Cerebellar cortex (tissue), 1 donor: ENCODE measurements around the gene ZFYVE28.

Experiments
- DNase-seq: peaks from one replicate; pipeline ENCODE4 v3.0.0-alpha.2; 2015; ENCODE audit warnings: low spot score

The ZFYVE28 gene

DNA sequence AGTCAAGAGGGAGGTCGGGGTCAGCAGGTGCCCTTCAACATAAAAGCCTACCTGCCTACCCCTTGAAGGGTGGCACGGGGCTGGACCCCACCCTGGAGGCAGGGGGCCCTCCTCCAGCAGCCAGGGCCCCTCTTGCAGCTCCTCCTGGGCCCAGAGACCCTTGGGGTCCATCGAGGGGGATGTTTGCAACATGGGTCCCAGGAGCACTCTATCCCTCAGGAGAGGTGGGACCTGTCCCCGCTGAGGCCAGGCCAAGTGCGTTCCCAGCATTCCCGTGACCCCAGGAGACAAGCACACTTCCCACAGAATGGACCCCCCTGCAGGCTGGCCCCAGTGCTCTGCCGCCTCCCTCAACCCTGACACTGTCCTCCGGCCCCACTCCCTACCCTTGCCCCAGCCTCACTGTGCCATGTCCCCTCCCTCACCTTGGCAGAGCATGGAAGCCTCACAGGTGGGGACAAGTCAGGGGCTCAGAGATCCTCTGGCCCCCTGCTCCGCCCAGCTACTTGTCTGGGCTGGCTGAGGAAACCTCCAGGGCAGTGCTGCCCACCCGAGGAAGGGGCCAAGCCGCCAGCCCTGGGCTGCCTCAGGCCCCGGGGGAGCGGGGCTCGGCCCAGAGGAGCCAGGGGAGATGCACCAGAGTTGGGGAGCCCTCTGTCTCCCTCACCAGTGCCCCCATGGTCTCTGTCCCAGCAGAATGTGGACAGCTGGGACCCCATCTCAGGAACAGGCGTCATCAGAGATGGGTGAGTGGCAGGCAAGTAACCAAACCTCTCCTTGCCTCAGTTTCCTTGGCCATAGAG, 158.7 kb downstream of the ZFYVE28 start:
- DNase-seq: no peak

DNA sequence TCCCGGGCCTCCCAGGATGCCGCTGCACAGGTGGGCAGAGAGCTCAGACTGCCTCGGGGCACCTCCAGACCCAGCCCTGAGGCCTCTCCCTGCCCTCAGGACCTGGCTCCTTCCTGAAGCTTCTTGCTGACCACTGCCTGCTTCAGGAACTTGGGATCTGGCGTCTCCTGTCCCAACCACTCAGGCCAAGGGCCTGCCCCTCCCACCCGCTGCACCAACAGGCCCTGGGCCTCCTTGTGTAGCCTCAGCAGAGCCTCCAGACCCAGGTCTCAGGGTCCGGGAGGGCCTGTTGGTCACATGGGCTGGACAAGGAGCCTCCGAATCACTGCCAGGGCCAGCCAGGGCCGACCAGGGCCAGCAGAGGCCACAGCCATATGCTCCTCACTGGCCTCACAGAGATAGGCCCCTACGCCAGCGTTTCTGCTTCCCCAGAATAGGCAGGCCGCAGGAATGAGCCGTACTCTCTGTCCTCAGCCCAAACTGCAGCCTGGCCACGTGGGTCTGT, 159.4 kb downstream of the ZFYVE28 start:
- peak; percentile 59 for DNase-seq

- DNase-seq: no peak
These were observed 160.1 kb downstream of the ZFYVE28 start for GRCh38 chr4:2258091-2259035.

DNA sequence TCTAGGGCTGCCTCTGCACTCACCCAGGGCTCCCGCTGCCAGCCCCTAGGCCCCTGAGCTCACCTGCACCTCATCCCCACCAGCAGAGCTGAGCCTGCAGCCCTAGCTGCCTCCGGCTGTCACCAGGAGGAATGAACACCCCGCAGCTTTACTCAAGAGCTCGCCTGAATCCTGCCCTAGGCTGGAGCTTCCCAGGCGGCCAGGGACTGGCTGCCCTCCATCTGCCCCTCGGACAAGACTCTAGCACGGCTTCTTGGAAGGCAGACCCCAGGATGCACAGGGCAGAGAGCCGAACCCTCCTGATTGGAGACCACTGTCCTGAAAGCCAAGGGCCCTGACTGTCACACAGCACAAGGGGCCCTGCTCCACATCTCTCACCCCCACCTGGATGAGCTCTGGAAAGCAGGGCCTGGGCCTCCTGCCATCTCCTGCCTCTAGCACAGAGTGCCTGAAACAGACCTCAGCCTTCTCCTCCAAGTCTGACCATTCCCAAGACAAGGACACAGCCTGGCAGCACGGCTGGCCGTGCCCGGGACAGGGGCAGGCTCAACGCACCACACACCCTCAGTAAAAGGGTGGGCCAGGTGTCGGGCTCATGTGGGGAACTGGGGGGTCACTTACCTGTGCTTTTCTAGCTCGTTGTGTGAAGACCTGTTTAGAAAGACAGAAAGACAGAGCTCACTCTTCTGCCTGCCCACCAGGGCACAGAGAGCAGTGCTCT, 160.9 kb downstream of the ZFYVE28 start:
- peak; percentile 73 for DNase-seq

- no peak for DNase-seq
These were observed 161.7 kb downstream of the ZFYVE28 start for GRCh38 chr4:2256781-2257191.

DNA sequence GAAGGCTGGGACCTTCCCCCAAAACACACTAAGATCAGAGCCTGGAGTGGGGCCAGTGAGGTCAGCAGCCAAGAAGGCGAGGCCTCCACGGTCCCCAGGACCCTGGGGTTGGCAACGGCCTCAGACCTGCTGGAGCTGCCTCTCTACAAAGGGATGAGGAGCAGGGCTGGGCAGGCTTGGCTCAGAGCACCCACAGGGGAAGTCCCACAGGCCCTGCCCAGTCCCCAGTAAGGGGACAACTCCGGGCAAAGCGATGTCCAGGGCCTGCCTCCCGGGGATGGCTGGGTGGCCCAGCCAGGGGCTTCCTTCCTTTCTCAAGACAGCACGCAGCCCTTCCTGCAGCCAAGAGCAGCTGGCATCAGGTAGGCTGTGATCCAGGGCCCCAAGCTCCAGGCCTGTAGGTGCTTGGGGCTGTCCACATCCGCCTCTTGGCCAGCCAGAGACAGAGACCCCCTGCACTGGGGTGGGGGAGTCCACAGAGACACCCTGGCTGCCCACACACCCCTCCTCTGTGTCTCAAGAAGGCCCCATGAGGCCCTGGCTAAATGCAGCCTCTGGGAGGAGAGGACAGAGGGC, 162.2 kb downstream of the ZFYVE28 start:
- DNase-seq: peak; percentile 20

DNA sequence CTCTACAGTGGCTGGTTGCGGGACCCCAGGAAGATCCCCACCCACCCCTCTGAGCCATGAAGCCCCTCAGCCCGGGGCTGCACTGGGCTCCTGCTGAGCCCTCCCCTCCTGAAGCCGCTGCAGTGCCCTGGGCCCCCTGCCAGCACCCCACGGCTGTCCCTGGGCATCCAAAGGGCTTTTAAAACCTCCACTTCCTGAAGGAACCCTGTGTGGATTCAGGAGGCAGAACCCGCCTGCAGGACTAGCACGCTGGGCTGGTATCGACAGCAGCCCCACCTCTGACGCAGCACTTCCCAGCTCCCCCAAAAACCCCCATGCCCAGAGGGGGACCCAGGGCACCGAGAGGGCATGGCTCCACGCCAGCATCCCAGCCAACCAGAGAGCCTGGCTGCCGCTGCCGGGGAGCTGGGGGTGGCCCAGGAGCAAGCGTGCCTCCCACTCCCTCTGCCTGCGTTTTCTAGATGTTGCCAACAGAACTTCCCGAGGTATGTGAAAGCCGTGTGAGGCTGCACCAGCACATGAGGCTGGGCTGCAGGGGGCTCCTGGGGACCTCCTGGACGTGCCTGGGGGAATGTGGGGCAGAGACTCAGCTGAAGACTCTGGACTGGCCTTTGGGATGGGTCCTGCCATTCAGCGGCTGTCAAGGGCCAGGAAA, 162.8 kb downstream of the ZFYVE28 start:
- peak; percentile 82 for DNase-seq

DNA sequence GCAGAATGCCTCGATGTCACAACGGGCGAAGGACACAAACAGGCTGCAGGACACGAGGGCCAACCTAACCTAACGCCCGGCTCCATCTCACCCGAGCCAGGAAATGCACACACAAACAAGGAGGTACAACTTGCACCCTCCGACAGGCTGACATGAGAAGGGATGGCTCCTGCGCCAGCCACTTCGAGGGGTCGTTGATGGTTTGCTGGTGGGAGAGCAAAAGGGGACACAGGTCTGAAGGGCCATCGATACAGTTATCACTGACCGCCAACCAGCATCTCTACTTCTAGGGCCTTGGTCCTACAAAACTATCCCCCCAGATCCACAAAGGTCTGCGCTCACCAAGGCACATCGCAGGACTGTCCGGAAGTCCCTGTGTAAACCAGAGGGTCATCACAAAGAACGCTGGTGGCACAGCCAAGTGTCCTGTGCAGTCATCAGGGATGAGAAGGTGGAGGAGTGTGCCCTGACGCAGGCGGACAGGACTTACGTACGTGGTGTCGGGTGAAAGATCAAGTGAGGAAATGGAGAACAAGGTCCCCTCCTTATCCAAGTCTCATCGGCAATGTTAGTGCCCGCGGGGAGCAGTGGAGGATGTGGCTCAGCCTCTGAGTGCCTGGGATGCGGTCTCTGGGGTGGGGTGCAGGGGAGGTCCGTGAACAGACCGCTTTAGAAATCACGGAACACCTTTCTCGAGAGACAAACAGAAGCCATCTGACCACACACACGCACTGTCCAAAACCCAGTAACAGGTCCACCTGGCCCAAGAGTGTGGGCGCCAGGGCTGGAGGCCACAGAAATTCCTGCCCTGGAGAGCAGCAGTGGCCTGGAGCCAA, 163.6 kb downstream of the ZFYVE28 start:
- DNase-seq: peak; percentile 85

DNA sequence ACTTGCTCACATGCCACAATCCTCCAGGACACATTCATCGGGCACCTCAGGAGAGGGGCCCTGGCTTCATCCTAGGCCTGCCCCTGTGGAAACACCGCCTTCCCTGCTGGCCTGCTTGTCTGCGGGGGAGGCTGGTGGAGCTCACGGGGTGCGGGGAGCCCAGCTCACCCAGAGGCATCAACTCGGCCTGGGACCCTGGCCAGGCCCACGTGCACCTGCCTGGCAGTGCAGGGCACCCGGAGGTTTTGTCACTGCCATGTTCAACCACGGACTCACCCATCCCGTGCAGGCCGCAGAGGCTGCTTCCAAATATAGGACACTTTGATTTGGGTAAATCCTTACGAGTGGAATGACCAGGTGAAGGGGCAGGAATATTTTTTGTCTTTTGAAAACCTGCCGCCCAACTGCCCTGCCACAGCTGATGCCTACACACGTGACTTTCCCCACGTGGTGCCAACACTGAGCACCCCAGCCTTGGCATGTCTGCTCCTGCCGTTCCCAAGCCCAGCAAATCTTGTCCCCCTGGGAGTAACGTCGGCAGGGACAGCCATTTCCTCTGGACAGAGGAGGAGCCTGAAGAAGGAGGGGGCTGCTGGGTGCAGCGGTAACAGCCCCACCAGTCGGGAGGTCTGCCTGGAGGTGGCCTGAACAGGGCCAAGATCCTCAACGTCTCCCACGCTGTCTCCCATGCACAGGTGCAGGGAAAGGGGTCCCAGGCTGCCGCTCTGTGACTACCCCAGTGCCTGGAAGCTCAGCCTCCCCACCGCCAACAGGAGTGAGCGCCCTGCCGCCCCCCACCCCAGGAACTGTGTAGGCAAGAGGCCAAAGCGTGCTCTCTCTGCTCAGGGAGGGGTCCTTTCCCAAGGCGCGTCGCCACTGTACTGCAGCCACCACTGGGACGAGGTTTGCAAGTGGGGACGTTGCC, 165.0 kb downstream of the ZFYVE28 start:
- DNase-seq: peak; percentile 37

- no peak for DNase-seq
These were observed 165.8 kb downstream of the ZFYVE28 start for GRCh38 chr4:2252530-2253091.

DNA sequence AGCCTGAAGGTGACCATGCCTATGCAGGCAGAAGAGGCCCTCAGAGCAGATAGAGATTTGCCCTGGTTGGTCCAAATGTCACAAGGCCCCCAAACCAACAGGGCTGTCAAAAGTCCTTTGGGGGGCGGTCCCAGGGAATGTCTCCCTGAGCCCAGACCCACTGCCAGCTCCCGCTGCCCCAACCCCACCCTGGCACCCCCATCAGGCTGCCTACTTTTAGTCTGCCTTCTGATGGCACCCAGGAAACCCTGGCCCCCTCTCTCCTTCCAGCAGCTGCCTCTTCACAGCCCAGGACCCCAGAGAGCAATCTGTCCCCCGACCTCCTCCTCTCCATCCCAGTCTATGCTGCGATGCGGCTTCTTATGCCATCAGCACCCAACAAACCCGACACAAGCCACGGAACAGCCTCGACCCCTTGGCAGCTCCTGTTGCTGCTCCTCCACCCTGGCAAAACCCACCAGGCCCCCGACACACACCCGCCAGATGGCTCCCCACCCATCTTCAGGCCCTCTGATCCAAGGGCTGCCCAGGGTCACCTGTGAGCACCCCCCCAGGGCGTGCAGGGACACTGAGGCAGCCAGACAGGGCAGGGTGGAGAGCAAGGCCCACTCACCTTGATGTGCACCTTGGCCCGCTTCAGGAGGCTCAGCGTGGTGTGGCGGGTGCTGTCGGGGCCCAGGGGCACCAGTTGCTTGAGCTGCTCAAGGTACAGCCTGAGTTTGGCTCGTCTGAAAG, 166.5 kb downstream of the ZFYVE28 start:
- DNase-seq: no peak

DNA sequence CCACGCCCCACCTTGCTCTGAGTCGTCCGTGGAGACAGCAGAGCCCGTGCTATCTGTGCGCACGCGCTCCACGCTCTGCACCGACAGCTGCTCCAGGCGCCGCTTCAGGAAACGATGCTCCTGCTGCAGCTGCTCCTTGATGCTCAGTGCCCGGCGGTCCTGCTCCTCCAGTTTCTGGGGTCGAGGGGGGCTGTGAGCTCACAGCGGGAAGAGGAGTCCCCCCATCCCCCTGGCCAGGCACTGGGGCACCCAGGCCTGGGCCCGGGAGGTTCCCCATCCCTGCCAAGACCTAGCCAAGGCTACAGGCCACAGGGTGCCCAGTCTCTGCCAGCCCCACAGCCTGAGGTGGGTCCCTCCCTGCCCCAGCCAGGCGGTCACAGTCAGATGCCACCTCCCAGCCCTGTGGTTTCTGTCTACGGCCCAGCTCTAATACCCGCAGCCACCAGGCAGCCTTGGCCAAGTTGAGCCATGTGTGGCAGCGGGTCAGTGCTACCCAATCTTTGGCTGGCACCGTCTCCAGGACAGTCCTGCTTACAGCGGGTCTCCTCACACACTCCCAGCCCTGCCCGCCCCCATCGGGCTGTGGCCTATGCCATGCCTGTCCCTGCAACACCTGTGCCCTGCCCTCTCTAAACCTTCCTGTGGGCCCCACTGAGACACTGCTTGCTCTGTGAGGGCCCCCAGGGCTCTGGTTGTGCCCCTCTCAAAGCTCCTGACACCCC, 167.2 kb downstream of the ZFYVE28 start:
- DNase-seq: peak; percentile 38

- no peak for DNase-seq
These were observed 167.9 kb downstream of the ZFYVE28 start for GRCh38 chr4:2250357-2251072.

DNA sequence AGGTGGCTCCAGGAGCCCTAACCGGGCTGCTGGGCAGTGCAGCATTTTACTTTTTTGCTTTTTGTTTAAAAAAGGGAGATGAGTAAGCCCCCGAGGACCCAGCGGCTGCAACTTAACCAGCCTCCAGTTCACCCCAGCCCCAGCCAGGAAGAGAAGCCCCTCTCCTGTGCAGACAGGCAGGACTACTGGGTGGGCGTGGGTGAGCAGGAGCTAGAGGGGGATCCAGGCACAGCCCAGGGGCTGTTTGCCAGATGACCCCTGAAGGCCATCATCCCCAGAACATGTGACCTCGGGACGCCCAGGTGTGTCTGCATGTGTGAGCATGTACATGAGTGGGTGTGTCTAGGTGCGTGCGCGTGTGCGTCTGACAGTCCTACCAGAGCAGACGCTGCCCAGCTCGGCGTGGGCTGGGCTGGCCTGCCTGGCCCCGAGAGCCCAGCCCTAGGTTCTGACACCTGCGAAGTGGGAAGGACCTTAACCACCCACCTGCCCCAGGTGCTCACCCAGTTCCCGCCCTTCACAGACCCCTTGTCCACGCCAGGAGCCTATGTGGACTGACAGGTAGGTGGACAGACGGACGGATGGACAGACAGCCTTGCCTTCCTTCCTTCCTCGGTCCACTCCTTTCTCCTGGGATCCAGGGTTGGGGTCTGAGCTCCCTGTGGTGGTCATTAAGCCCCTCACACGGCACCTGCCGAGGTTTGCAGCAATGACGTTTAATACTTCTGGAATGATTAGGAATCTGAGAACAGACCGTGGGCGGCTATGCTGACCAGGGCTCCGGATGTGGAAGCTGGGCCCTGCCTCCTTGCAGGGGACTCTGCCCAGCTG, 168.7 kb downstream of the ZFYVE28 start:
- DNase-seq: no peak

DNA sequence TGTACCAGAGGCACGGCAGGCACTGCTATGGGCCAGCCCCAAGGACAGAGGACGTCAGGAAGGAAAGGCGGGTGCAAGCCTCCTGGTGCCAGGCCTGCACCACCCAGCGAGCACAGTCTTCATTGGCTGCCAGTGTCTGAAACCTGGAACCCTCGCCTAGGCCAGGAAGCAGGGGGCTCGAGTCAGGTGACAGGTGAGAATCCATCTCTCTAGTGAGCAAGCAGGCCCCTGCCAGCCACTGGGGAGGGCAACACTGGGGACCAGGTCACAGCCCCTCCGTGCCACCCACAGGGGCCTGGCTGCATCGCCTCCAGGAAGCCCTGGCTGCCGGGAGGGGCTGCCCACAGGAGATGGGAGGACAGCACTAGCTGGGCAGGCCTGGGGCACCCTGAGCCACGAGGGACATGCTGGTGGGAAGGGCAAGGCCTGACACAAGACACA, 169.6 kb downstream of the ZFYVE28 start:
- no peak for DNase-seq
